Activated T-cell treated with anti-CD3 and anti-CD28 coated beads, Interleukin-2, amount 50 U/mL, for 24 hours (primary cell): ENCODE results near the gene RNU2-63P.
"Not testable (repeated sequence)": the region's sequence is repeated elsewhere in the genome, so short reads cannot be mapped to it uniquely, and the experiment has no call there.

ENCODE experiments used
- DNase-seq: peaks from one replicate; pipeline ENCODE4 v3.0.0-alpha.2; 2020
- H3K27ac Mint-ChIP-seq: 2 replicates; pipeline ENCODE4 v1.8.0; 2020; ENCODE audit warnings: mild to moderate bottlenecking, mixed read lengths
- H3K27me3 Mint-ChIP-seq: 2 replicates; pipeline ENCODE4 v1.8.0; 2020; ENCODE audit warnings: mixed read lengths
- H3K36me3 Mint-ChIP-seq: 2 replicates; pipeline ENCODE4 v1.8.0; 2020; ENCODE audit warnings: low read depth, mixed read lengths
- H3K4me1 Mint-ChIP-seq: 2 replicates; pipeline ENCODE4 v1.8.0; 2020; ENCODE audit warnings: low read depth, mixed read lengths
- H3K4me3 Mint-ChIP-seq: 2 replicates; pipeline ENCODE4 v1.8.0; 2020; ENCODE audit warnings: mild to moderate bottlenecking, moderate library complexity, mixed read lengths
- H3K9me3 Mint-ChIP-seq: 2 replicates; pipeline ENCODE4 v1.8.0; 2020; ENCODE audit warnings: mixed read lengths

Gene RNU2-63P

DNA sequence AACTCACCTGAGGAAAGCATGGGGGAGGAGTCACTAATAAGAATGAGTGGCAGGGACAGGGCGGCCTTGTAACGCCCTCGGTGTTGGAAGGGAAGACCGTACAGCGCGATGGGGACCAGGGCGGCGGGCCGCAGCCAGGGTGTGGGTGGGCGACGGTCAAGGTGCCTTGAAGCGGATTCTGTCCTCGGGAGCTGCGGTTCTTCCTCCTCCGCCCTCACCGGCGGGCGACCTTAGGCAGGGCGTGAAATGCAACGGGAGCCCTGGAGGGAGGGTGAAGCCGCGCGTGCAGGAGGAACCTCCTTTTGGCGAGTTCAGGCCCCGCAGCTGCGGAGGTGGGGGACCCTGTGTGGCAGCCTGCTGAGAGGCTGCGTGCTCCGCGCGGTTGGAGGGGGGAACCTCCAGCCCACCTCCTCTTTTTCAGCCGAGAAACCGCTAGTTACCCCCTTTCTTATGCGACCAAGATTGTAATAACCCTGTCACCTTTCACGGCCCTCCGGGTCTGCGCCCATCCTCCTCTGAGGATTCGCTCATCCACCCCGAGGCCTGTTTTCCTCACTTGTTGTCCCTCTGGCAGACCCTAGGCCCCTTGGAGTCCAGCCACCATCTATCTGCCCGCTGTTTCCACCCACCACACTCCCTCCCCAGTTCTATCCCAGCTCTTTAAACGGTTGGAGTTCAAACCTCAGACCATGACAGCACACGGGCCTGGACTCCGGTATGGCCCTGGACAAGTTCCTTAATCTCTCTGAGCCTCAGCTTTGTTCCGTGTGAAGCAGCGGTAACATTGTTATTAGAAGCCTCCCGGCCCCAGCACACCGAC is 823 bp upstream of the RNU2-63P start:
- Mint-ChIP-seq H3K36me3 (peaks cover 4% of the 10 kb centered on the region), H3K9me3 (no peaks in the 10 kb centered on the region), H3K4me3 (peak overlapping the region; percentile 95), H3K27ac (peak overlapping the region; percentile 100), H3K27me3 (no peaks in the 10 kb centered on the region), H3K4me1 (peaks cover 23% of the 10 kb centered on the region)
- DNase-seq = no peak

DNA sequence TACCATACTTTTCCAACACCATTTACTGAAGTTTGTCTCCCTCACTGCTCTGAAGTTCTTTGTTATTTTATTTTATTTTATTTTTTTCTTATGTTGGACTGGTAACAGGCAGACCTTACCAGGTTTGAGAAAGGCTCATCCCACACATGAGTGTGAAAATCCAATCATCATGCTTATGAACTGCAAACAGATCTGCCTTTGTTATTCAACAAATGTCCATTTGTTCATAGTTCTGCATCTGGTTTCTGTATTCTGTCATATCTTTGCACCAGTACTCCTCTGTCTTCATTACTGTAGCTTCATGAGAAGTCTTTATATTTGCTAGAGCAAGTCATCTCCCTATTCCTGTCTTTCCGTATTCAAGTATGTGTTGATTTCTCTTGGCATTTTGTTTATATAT is 5.3 kb downstream of the RNU2-63P start:
- no peaks in the 10 kb centered on the region for H3K9me3 Mint-ChIP-seq
- no peak overlapping the region for H3K27ac Mint-ChIP-seq
- H3K36me3 Mint-ChIP-seq = no peaks in the 10 kb centered on the region
- peaks cover 5% of the 10 kb centered on the region for H3K4me1 Mint-ChIP-seq
- H3K4me3 Mint-ChIP-seq = no peak overlapping the region
- H3K27me3 Mint-ChIP-seq = no peaks in the 10 kb centered on the region
- DNase-seq = no peak

DNA sequence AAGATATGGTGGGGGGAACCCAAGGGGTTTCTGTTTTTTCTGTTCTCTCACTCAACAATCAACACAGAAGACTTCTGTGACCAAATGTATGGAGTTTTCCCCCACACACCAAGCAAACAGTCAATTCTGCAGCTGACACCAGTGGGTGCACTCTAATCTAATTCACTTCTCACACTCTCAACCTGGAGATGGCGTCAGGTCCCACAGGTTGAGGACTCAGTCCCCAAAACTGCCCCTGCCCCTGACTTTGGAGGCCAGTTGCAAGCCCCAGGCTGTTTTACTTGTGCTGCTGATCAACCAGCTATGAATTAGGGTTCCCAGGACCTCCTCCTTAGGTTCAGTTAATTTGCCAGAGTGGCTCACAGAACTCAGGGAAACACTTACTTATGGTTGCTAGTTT is 6.2 kb downstream of the RNU2-63P start:
- DNase-seq = no peak
- Mint-ChIP-seq H3K9me3 (no peaks in the 10 kb centered on the region), H3K27ac (no peak overlapping the region), H3K36me3 (no peaks in the 10 kb centered on the region), H3K4me1 (peaks cover 4% of the 10 kb centered on the region), H3K4me3 (no peak overlapping the region), H3K27me3 (no peaks in the 10 kb centered on the region)

DNA sequence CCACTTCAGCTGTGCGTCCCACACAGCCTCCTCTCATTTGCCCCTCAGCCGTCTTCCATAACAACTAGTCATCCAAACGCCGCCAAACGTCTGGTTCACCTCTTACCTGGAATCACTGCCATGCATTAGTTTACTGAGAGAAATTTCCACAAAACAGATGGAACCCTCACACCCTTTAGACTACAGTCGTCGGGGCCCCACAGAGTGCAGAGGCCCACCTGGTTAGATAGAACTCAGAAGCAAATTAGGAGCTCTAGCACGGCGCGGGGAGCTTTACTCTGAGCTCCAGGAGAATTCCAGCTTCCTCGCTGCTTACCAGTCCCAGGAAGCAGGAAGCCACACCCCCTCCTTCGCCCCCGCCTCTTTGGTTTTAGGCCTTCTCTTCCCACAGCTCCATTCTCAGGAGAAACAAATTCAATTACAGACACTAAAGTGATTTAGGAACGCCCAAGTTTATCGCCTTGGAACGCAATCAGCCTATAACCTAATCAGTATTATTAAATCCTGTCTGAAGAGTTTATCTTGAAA is 9.4 kb downstream of the RNU2-63P start:
- peaks cover 9% of the 10 kb centered on the region for H3K27me3 Mint-ChIP-seq
- H3K9me3 Mint-ChIP-seq = no peaks in the 10 kb centered on the region
- peaks cover 3% of the 10 kb centered on the region for H3K4me1 Mint-ChIP-seq
- no peak overlapping the region for H3K27ac Mint-ChIP-seq
- H3K36me3 Mint-ChIP-seq = no peaks in the 10 kb centered on the region
- no peak for DNase-seq
- no peak overlapping the region for H3K4me3 Mint-ChIP-seq

DNA sequence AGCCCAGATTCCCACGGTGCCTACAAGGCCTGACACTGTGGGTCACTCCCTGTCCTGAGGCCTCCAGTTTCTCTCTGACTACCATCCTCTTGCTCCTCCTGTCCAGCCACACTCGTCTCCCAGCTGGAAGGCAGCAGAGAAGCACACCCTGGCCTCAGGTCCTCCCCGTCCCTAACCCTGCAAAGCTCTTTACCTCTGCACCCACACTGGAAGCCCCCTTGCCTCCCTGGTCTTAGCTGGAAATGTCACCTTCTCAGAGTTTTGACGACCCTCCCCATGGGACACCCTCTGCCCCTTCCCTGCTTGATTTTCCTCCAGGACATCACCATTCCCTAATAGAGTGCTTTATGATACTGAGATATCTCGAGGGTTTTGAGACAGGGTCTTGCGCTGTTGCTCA is 10.6 kb downstream of the RNU2-63P start:
- Mint-ChIP-seq H3K27me3 (peaks cover 9% of the 10 kb centered on the region), H3K36me3 (no peaks in the 10 kb centered on the region), H3K27ac (no peak overlapping the region), H3K4me3 (no peak overlapping the region), H3K4me1 (peaks cover 8% of the 10 kb centered on the region), H3K9me3 (no peaks in the 10 kb centered on the region)
- no peak for DNase-seq

DNA sequence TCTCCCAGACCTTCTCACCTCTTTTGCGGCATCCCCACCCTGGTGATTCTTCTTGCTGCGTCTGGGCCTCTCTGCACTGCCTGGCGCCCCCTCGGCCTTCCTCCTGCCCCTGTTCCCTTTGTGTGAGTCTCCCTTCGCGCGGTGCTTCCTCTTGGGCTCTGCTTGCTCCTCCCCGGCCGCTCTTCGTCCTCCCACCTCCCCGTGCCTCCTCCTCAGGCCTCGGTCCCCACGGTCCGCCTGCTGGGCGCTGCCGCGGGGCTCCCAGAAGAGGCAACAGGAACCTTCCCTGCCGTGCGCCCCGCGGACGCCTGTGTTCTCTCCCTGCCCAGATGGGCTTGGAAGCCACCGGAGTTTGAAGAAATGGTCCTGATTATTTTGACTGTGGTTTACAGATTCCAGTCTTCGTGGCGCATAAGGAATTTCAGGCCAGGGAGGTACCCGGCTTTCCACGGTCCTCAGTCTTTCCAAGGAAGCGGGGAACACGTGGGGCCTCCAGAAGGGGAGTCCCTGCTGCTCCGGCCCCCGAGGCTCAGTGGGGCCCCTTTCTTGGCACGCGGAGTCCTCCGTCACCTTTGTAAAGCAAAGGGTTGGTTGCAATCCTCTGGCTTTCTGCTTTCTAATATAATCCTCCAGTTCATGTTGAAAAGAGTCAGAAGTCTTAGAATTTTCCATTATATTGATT is 13.1 kb downstream of the RNU2-63P start:
- Mint-ChIP-seq H3K27ac (no peak overlapping the region), H3K4me3 (no peak overlapping the region), H3K36me3 (no peaks in the 10 kb centered on the region), H3K4me1 (peaks cover 8% of the 10 kb centered on the region), H3K9me3 (no peaks in the 10 kb centered on the region), H3K27me3 (peaks cover 9% of the 10 kb centered on the region)
- no peak for DNase-seq

DNA sequence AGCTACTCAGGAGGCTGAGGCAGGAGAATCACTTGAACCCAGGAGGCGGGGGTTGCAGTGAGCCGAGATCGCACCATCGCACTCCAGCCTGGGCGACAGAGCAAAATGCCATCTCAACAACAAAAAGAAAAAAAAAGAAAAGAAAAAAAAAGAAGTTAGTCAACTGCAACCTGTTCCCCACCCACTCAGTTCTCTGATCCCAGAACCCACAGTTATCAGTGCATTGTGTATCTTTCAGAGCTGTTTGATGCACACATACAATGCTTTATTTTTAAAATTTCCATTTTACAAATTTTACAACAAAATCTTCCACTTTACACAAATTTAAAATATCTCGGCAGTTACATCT is 14.0 kb downstream of the RNU2-63P start:
- no peak for DNase-seq
- H3K27ac Mint-ChIP-seq = no peak overlapping the region
- peaks cover 9% of the 10 kb centered on the region for H3K27me3 Mint-ChIP-seq
- peaks cover 8% of the 10 kb centered on the region for H3K4me1 Mint-ChIP-seq
- no peak overlapping the region for H3K4me3 Mint-ChIP-seq
- no peaks in the 10 kb centered on the region for H3K9me3 Mint-ChIP-seq
- no peaks in the 10 kb centered on the region for H3K36me3 Mint-ChIP-seq

DNA sequence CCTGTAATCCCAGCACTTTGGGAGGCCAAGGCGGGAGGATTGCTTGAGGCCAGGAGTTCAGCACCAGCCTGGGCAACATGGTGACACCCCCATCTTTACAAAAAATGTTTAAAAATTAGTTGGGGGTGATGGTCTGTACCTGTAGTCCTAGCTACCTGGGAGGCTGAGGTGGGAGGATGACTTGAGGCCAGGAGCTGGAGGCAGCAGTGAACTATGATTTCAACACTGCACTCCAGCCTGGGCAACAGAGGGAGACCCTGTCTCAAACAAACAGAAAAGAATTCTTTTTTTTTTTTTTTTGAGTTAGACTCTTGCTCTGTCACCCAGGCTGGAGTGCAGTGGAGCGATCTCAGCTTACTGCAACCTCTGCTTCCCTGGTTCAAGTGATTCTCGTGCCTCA is 15.9 kb downstream of the RNU2-63P start:
- not testable (repeated sequence) for H3K27ac Mint-ChIP-seq, H3K36me3 Mint-ChIP-seq, DNase-seq, H3K27me3 Mint-ChIP-seq, H3K4me1 Mint-ChIP-seq, H3K9me3 Mint-ChIP-seq, H3K4me3 Mint-ChIP-seq

DNA sequence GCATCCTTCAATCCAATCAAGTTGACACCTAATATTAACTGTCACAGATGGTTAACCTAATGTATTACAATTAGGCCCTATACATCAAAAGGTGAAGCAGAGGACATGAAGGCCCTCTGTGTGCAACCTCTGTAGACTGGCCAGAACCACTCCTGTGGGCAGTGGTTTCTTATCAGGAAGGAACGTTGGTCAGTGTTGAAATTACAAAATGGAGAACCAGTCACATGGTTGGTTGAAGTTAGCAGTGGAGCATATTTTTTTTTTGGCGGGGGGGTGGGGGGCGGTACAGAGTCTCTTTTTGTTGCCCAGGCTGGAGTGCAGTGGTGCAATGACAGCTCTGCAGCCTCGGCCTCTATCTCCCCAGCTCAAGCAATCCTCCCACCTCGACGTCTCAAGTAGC is 19.8 kb downstream of the RNU2-63P start:
- no peak for DNase-seq
- Mint-ChIP-seq H3K9me3 (no peaks in the 10 kb centered on the region), H3K4me1 (peaks cover 1% of the 10 kb centered on the region), H3K27me3 (no peaks in the 10 kb centered on the region), H3K36me3 (no peaks in the 10 kb centered on the region), H3K4me3 (no peak overlapping the region), H3K27ac (no peak overlapping the region)

DNA sequence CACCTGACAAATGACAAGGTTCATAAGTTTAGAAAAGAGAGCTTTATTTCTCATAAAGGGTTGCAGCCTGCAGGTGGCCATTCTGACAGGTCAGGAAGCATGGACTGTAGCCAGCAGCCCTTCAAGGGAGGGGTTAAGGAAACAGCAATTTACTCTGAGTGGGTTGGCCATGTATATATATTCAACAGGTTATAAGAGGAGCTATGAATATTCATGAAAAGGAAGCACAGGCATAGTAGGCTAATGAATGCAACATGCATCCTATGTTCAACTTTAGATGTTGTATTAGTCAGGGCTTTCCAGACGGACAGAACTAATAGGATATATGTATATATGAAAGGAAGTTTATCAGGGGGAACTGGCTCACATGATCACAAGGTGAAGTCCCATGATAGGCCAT is 20.6 kb downstream of the RNU2-63P start:
- no peaks in the 10 kb centered on the region for H3K27me3 Mint-ChIP-seq
- DNase-seq = no peak
- no peaks in the 10 kb centered on the region for H3K9me3 Mint-ChIP-seq
- no peaks in the 10 kb centered on the region for H3K4me1 Mint-ChIP-seq
- H3K27ac Mint-ChIP-seq = no peak overlapping the region
- no peak overlapping the region for H3K4me3 Mint-ChIP-seq
- no peaks in the 10 kb centered on the region for H3K36me3 Mint-ChIP-seq

DNA sequence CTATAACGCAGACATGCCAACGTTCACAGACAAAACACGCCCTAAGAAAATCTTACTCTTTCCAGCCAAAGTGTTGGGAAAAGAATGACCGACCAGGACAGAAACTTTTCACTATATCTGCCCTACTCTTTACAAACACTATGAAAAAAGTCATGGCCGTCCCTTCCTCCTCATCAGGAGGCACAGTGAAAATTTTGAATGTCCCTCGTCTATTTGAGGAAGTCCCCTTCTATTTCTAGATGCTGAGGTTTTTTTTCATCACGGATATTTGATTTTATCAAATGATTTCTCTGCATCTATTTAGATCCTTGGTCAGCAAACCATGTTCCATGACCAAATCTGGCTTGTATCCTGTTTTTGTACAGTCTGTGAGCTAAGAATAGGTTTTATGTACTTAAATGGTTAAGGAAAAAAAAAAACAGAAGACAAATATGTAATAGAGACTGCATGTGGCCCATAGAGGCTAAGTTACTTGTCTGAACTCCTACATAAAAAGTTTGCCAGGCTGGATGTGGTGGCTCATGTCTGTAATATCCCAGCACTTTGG is 22.0 kb downstream of the RNU2-63P start:
- not testable (repeated sequence) for H3K27me3 Mint-ChIP-seq, H3K9me3 Mint-ChIP-seq, H3K27ac Mint-ChIP-seq, H3K36me3 Mint-ChIP-seq, H3K4me1 Mint-ChIP-seq, H3K4me3 Mint-ChIP-seq, DNase-seq

DNA sequence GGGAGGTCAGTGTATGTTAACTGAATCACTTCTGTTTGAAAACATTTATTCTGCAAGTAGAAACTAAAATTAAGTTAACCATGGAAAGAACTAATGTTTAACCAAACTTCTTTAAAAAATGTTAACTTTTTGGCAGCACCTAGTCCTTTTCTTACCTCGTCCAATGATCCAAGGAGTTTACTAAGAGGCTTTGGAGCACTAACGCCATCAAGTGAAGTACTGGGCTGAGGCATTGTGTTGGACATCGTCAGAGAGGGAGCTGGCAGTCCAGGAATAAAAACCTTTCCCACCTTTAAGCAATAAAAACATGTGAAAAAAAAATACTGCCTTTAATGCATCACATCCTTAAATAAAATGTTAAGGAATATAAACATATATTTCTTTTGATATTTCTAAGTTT is 23.8 kb downstream of the RNU2-63P start:
- H3K9me3 Mint-ChIP-seq, H3K27me3 Mint-ChIP-seq, H3K4me1 Mint-ChIP-seq, H3K36me3 Mint-ChIP-seq, DNase-seq, H3K27ac Mint-ChIP-seq, H3K4me3 Mint-ChIP-seq: not testable (repeated sequence)

DNA sequence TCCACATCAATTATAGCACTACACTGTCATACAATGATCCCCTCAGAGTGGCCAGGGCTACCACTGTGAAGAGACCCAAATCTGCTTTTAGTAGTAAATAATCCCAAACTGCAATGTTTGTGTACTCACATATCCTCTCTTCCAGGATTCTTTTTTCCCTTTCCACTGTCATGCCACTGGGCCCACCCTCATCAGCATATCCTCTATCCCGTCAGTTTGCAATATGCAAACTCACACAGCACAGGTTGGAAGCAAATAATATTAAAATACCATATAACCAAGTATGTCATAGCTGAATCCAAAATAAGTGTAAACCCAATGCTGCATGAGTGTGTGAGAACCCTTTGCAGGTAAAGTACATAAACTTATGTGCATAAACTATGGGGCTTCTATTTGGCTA is 28.9 kb downstream of the RNU2-63P start:
- not testable (repeated sequence) for H3K27ac Mint-ChIP-seq, H3K9me3 Mint-ChIP-seq, H3K4me1 Mint-ChIP-seq, H3K27me3 Mint-ChIP-seq, H3K36me3 Mint-ChIP-seq, H3K4me3 Mint-ChIP-seq, DNase-seq

DNA sequence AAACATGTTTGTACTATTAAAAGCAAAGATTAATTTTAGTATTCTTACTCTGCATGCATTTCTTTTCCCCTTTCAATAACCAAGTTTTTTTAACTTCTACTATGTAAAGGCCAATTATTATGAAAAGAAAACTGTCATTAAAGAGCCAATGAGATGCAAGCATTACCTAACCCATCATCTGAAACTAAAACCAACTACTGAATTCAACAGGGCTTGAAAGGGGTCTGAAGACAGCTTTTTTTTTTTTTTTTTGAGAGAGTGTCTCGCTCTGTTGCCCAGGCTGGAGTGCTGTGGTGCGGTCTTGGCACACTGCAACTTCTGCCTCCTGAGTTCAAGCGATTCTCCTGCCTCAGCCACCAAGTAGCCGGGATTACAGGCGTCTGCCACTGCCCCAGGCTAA is 30.4 kb downstream of the RNU2-63P start:
- not testable (repeated sequence) for H3K4me1 Mint-ChIP-seq, DNase-seq, H3K36me3 Mint-ChIP-seq, H3K9me3 Mint-ChIP-seq, H3K4me3 Mint-ChIP-seq, H3K27me3 Mint-ChIP-seq, H3K27ac Mint-ChIP-seq

DNA sequence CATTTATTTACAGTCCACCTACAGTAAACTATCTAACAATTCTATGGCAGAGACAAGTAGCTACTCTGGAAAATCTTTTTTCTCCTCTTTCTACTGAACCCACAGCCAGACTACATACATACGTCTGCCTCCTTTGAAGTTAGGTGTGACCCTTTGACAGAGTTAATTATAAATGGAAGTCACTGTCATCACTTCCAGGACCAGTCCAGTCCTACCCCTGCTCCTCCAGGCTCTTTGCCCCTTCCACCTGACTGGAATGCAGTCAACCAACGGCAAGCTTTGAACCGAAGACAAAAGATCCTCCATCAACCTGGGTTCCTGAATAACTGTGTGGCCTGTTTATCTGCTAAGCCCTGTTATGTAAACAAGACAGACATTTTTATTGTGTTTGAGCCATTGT is 35.2 kb downstream of the RNU2-63P start:
- not testable (repeated sequence) for H3K4me3 Mint-ChIP-seq, DNase-seq, H3K27ac Mint-ChIP-seq, H3K36me3 Mint-ChIP-seq, H3K4me1 Mint-ChIP-seq, H3K9me3 Mint-ChIP-seq, H3K27me3 Mint-ChIP-seq
